Peyer's patch (tissue), 4 donors: Measurements from ENCODE around the gene TAS2R13. TPM values are rescaled to one million over a fixed set of nuclear protein-coding genes. Genes with fewer than 3 reads are reported as not detected.

Experiments
- DNase-seq, 3 donors: peaks; one replicate each; pipeline ENCODE4 v3.0.0-alpha.2; 2017 to 2019
- H3K27ac ChIP-seq, 4 donors: fragments of 200-600 bp; sonication (generic); one replicate each; pipeline ENCODE4 v1.5.1; 2016 to 2019
- H3K27me3 ChIP-seq, 2 donors: fragments of 200-600 bp; sonication (generic); one replicate each; pipeline ENCODE4 v1.5.1; 2019
- H3K36me3 ChIP-seq, 3 donors: fragments of 200-600 bp; sonication (generic); one replicate each; pipeline ENCODE4 v1.5.1; 2016 to 2019
- H3K4me1 ChIP-seq, 4 donors: fragments of 200-600 bp; sonication (generic); one replicate each; pipeline ENCODE4 v1.5.1; 2016 to 2019
- H3K4me3 ChIP-seq, 4 donors: fragments of 200-600 bp; sonication (generic); 1 replicate in 3 of 4; 2 replicates in 1 of 4; pipeline ENCODE4 v1.5.1; 2016 to 2019; ENCODE audit warnings: mild to moderate bottlenecking in 1 of 4
- H3K9me3 ChIP-seq, 4 donors: fragments of 200-600 bp; sonication (generic); one replicate each; pipeline ENCODE4 v1.5.1; 2016 to 2019; ENCODE audit warnings: mild to moderate bottlenecking in 1 of 4
- CTCF ChIP-seq, 6 experiments: fragments of 450-650 bp in 4 of 6; fragments of 200-600 bp in 2 of 6; sonication (generic) in 1 of 6; IDR thresholded peaks; one replicate each; pipeline ENCODE4 v1.5.1; 2017 to 2019; ENCODE audit warnings: antibody characterized with exemption in 6 of 6, mild to moderate bottlenecking in 3 of 6, moderate library complexity in 1 of 6
- POLR2A ChIP-seq, 2 donors: fragments of 450-650 bp; IDR thresholded peaks; one replicate each; pipeline ENCODE4 v1.5.1; 2017; ENCODE audit warnings: antibody characterized with exemption in 2 of 2, mild to moderate bottlenecking in 2 of 2, moderate library complexity in 2 of 2
- total RNA-seq, 4 donors: library from RNA; depleted of rRNA; stranded (reverse); fragments of >200 nt; gene quantifications; one replicate each; pipeline ENCODE4 v1.1.0, GENCODE V29; 2016

TAS2R13 gene
- total RNA-seq, 4 donors from 2014 or later, result 1.8 to 7.9 (median 7.2) TPM; not detected in 1

- no peaks in the 10 kb centered on the region for H3K36me3 ChIP-seq
- DNase-seq, result no peak
- H3K4me3 ChIP-seq, result no peak overlapping the region
These were observed 16.9 kb upstream of the TAS2R13 start for GRCh38 chr12:10926269-10926668.

GRCh38 chr12:10919809-10920208 lies 10.4 kb upstream of the TAS2R13 start:
- H3K9me3 ChIP-seq, result no peaks in the 10 kb centered on the region
- no peak for DNase-seq
- no peaks in the 10 kb centered on the region for H3K27me3 ChIP-seq
- no peak overlapping the region for H3K4me3 ChIP-seq
- H3K27ac ChIP-seq, result no peak overlapping the region
- no peaks in the 10 kb centered on the region for H3K4me1 ChIP-seq
- H3K36me3 ChIP-seq, result no peaks in the 10 kb centered on the region
- TF ChIP-seq CTCF (IDR thresholded peaks at IDR 0.05) (no peak), POLR2A (IDR thresholded peaks at IDR 0.05) (no peak)

More at GRCh38 chr12:10926269-10926668, 16.9 kb upstream of the TAS2R13 start:
- Histone ChIP-seq H3K9me3 (no peaks in the 10 kb centered on the region), H3K4me1 (no peaks in the 10 kb centered on the region), H3K27ac (no peak overlapping the region), H3K27me3 (no peaks in the 10 kb centered on the region)
- no peak for TF ChIP-seq POLR2A (IDR thresholded peaks at IDR 0.05)
- no peak for TF ChIP-seq CTCF (IDR thresholded peaks at IDR 0.05)

GRCh38 chr12:10910380-10910779 lies 1.0 kb upstream of the TAS2R13 start:
- Histone ChIP-seq H3K9me3 (no peaks in the 10 kb centered on the region), H3K27me3 (no peaks in the 10 kb centered on the region), H3K4me1 (no peaks in the 10 kb centered on the region), H3K36me3 (no peaks in the 10 kb centered on the region), H3K27ac (no peak overlapping the region), H3K4me3 (no peak overlapping the region)
- no peak for TF ChIP-seq CTCF (IDR thresholded peaks at IDR 0.05)
- TF ChIP-seq POLR2A (IDR thresholded peaks at IDR 0.05), result no peak
- DNase-seq, result no peak

- no peaks in the 10 kb centered on the region for H3K27me3 ChIP-seq
- H3K27ac ChIP-seq, result no peak overlapping the region
- no peak for DNase-seq
- no peak for TF ChIP-seq POLR2A (IDR thresholded peaks at IDR 0.05)
- no peak for TF ChIP-seq CTCF (IDR thresholded peaks at IDR 0.05)
- no peaks in the 10 kb centered on the region for H3K36me3 ChIP-seq
- no peaks in the 10 kb centered on the region for H3K4me1 ChIP-seq
- H3K4me3 ChIP-seq, result no peak overlapping the region
- peaks cover 0 to 3% (median 0%) of the 10 kb centered on the region in 4 donors for H3K9me3 ChIP-seq
These were observed 4.7 kb downstream of the TAS2R13 start for GRCh38 chr12:10904686-10905085.

- H3K27me3 ChIP-seq, result no peaks in the 10 kb centered on the region
- DNase-seq, result no peak
- H3K9me3 ChIP-seq, result peaks cover 0 to 3% (median 0%) of the 10 kb centered on the region in 4 donors
- TF ChIP-seq CTCF (IDR thresholded peaks at IDR 0.05), result no peak
- TF ChIP-seq POLR2A (IDR thresholded peaks at IDR 0.05), result no peak
- no peak overlapping the region for H3K27ac ChIP-seq
- H3K4me1 ChIP-seq, result no peaks in the 10 kb centered on the region
- H3K36me3 ChIP-seq, result no peaks in the 10 kb centered on the region
- no peak overlapping the region for H3K4me3 ChIP-seq
These were observed 7.9 kb downstream of the TAS2R13 start for GRCh38 chr12:10901427-10901826.

GRCh38 chr12:10900972-10901371 lies 8.4 kb downstream of the TAS2R13 start:
- DNase-seq, result no peak
- H3K27me3 ChIP-seq, result no peaks in the 10 kb centered on the region
- no peak overlapping the region for H3K4me3 ChIP-seq
- H3K9me3 ChIP-seq, result peaks cover 0 to 3% (median 0%) of the 10 kb centered on the region in 4 donors
- TF ChIP-seq CTCF (IDR thresholded peaks at IDR 0.05) (no peak), POLR2A (IDR thresholded peaks at IDR 0.05) (no peak)
- no peaks in the 10 kb centered on the region for H3K36me3 ChIP-seq
- H3K4me1 ChIP-seq, result no peaks in the 10 kb centered on the region
- no peak overlapping the region for H3K27ac ChIP-seq
